GM19452 (cell line): ENCODE results near the gene NARF.
"Not testable (repeated sequence)": the region's sequence is repeated elsewhere in the genome, so short reads cannot be mapped to it uniquely, and the experiment has no call there.

ENCODE experiments used
- ATAC-seq: cut with Tn5 transposase; IDR thresholded peaks from one replicate; pipeline ENCODE4 v1.9.1; 2021; ENCODE audit not compliant: unreplicated experiment

NARF gene

GRCh38 chr17:82529914-82530300, 71.4 kb downstream of the NARF start:
- no peak for ATAC-seq

GRCh38 chr17:82531431-82531881, 72.9 kb downstream of the NARF start:
- ATAC-seq = no peak

GRCh38 chr17:82534401-82534812, 75.9 kb downstream of the NARF start:
- no peak for ATAC-seq

DNA sequence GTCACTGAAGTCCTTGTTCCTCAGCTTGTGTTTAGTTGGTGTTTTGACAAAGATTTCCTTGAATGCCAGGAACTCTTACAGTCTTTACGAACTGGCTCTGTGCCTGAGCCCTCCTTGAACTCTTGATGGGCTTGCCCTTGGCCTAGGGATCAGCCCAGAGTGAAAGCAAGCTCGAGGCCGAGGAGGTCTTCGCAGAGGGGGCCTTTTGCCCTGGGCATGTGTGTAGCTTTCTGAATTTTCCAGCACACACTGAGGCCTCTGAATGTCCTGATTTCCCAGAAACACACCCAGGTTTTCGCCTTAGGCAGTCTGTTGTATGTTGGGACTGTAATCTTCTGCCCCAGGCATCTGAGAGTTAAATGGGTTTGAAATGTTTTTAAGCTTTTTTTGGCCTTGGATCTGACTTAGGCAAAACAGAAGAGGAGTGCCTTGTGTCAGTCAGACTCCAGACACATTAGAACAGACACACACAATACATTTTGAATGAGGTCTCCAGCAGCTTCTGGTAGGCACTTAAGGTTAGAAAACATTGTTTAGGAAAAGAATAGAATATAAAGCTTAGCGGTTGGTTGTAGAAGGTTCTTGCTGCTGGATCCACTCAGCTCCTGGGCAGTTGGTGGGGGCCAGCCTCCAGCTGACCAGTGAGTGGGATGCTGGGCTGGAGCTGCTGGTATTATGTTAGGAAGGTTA, 78.1 kb downstream of the NARF start:
- no peak for ATAC-seq

- not testable (repeated sequence) for ATAC-seq
These were observed 78.7 kb downstream of the NARF start for GRCh38 chr17:82537228-82537627.

GRCh38 chr17:82539076-82539475, 80.5 kb downstream of the NARF start:
- ATAC-seq = not testable (repeated sequence)
